ENCODE measurements around the gene BTBD2.
A peak's percentile ranks its signal among the peaks of the same experiment; 100 is the strongest.

BTBD2 gene

GRCh38 chr19:2015608-2015950 lies at the start of gene BTBD2:
TSS of gene BTBD2 (minus strand) at chr19:2015714. CDS start at chr19:2015703, 11 bp downstream.
- peak; percentile 47 for DNase-seq (ENCODE audit: low spot score)

GRCh38 chr19:2064788-2065524 lies 49.4 kb upstream of the BTBD2 start:
- DNase-seq (ENCODE audit: low spot score), result no peak

- no peak for DNase-seq (ENCODE audit: low spot score)
These were observed 48.9 kb upstream of the BTBD2 start for GRCh38 chr19:2064395-2064787.

GRCh38 chr19:2063824-2064223 lies 48.3 kb upstream of the BTBD2 start:
- DNase-seq (ENCODE audit: low spot score), result no peak

GRCh38 chr19:2062770-2063169 lies 47.3 kb upstream of the BTBD2 start:
- DNase-seq (ENCODE audit: low spot score), result no peak

GRCh38 chr19:2062389-2062729 lies 46.8 kb upstream of the BTBD2 start:
- DNase-seq (ENCODE audit: low spot score), result no peak

GRCh38 chr19:2061495-2062388 lies 46.2 kb upstream of the BTBD2 start:
- DNase-seq (ENCODE audit: low spot score), result peak; percentile 99

- DNase-seq (ENCODE audit: low spot score), result peak; percentile 73
These were observed 45.5 kb upstream of the BTBD2 start for GRCh38 chr19:2060884-2061494.

- DNase-seq (ENCODE audit: low spot score), result peak; percentile 70
These were observed 44.1 kb upstream of the BTBD2 start for GRCh38 chr19:2059422-2060201.

- no peak for DNase-seq (ENCODE audit: low spot score)
These were observed 43.3 kb upstream of the BTBD2 start for GRCh38 chr19:2058570-2059421.

GRCh38 chr19:2057484-2058469 lies 42.3 kb upstream of the BTBD2 start:
- no peak for DNase-seq (ENCODE audit: low spot score)

- DNase-seq (ENCODE audit: low spot score), result no peak
These were observed 41.3 kb upstream of the BTBD2 start for GRCh38 chr19:2056837-2057192.

GRCh38 chr19:2055931-2056836 lies 40.7 kb upstream of the BTBD2 start:
- peak; percentile 54 for DNase-seq (ENCODE audit: low spot score)

GRCh38 chr19:2054763-2055162 lies 39.2 kb upstream of the BTBD2 start:
- DNase-seq (ENCODE audit: low spot score), result no peak

GRCh38 chr19:2053601-2054389 lies 38.3 kb upstream of the BTBD2 start:
- no peak for DNase-seq (ENCODE audit: low spot score)

- no peak for DNase-seq (ENCODE audit: low spot score)
These were observed 36.5 kb upstream of the BTBD2 start for GRCh38 chr19:2051773-2052704.
